ENCODE results near the gene SLC25A19.
"Not testable (repeated sequence)": the region's sequence is repeated elsewhere in the genome, so short reads cannot be mapped to it uniquely, and the experiment has no call there.

SLC25A19 gene

GRCh38 chr17:75267411-75268232 is 21.6 kb downstream of the SLC25A19 start:
- FAIRE-seq, result no peak

GRCh38 chr17:75267153-75267410 is 22.2 kb downstream of the SLC25A19 start:
- FAIRE-seq, result no peak

GRCh38 chr17:75266316-75267152 is 22.7 kb downstream of the SLC25A19 start:
- no peak for FAIRE-seq

GRCh38 chr17:75265614-75266315 is 23.5 kb downstream of the SLC25A19 start:
- FAIRE-seq, result no peak

GRCh38 chr17:75263055-75263454 is 26.2 kb downstream of the SLC25A19 start:
- no peak for FAIRE-seq

- FAIRE-seq, result no peak
These were observed 27.1 kb downstream of the SLC25A19 start for GRCh38 chr17:75262112-75262606.

GRCh38 chr17:75261336-75262111 is 27.7 kb downstream of the SLC25A19 start, which contains the start of the genes GGA3 and MRPS7:
Gene GGA3, minus strand, starts transcription at chr17:75261606. Its CDS starts 19 bp downstream, at chr17:75261587.
Gene MRPS7, plus strand, starts transcription at chr17:75261879. Its CDS starts 22 bp downstream, at chr17:75261901.
- FAIRE-seq, result no peak

- no peak for FAIRE-seq
These were observed 28.4 kb downstream of the SLC25A19 start for GRCh38 chr17:75260641-75261335.

- not testable (repeated sequence) for FAIRE-seq
These were observed 32.0 kb downstream of the SLC25A19 start for GRCh38 chr17:75257228-75257627.

GRCh38 chr17:75255954-75256698 is 33.1 kb downstream of the SLC25A19 start:
- FAIRE-seq, result not testable (repeated sequence)

- no peak for FAIRE-seq
These were observed 37.0 kb downstream of the SLC25A19 start for GRCh38 chr17:75252039-75252816.

GRCh38 chr17:75250009-75250471 is 39.2 kb downstream of the SLC25A19 start:
- FAIRE-seq, result no peak

GRCh38 chr17:75249564-75249963 is 39.7 kb downstream of the SLC25A19 start:
- no peak for FAIRE-seq

- FAIRE-seq, result no peak
These were observed 42.8 kb downstream of the SLC25A19 start for GRCh38 chr17:75246404-75246803.

- no peak for FAIRE-seq
These were observed 44.2 kb downstream of the SLC25A19 start for GRCh38 chr17:75245011-75245410.

GRCh38 chr17:75244133-75244866 is 44.9 kb downstream of the SLC25A19 start:
- no peak for FAIRE-seq

- no peak for FAIRE-seq
These were observed 46.7 kb downstream of the SLC25A19 start for GRCh38 chr17:75242461-75243042.

- FAIRE-seq, result no peak
These were observed 47.2 kb downstream of the SLC25A19 start for GRCh38 chr17:75241996-75242460.

- no peak for FAIRE-seq
These were observed 47.7 kb downstream of the SLC25A19 start for GRCh38 chr17:75241502-75241901.

Measured in endometrium (tissue), 2 donors.